NT2/D1 (cell line): Measurements from ENCODE around the gene KCNE3.

Experiments
- DNase-seq: peaks from one replicate; pipeline ENCODE4 v3.0.0-alpha.2; 2011; ENCODE audit warnings: low read depth, low spot score
- H3K27me3 ChIP-seq: 2 replicates; pipeline ENCODE4 v1.6.0; 2011; ENCODE audit warnings: mild to moderate bottlenecking; ENCODE audit not compliant: insufficient read length, insufficient read depth
- H3K36me3 ChIP-seq: 2 replicates; pipeline ENCODE4 v1.6.1; 2011; ENCODE audit warnings: mild to moderate bottlenecking, low read length, mixed read lengths; ENCODE audit not compliant: insufficient read depth, insufficient read length
- H3K4me1 ChIP-seq: 2 replicates; pipeline ENCODE4 v1.5.1; 2011; ENCODE audit not compliant: insufficient read depth, insufficient read length
- H3K4me3 ChIP-seq: 2 replicates; pipeline ENCODE4 v1.5.1; 2011; ENCODE audit warnings: low read depth; ENCODE audit not compliant: insufficient read length
- H3K9ac ChIP-seq: 2 replicates; pipeline ENCODE4 v1.6.0; 2011; ENCODE audit warnings: low read depth; ENCODE audit not compliant: insufficient read length
- H3K9me3 ChIP-seq: 2 replicates; pipeline ENCODE4 v1.5.1; 2011; ENCODE audit warnings: mild to moderate bottlenecking, low read length; ENCODE audit not compliant: insufficient read depth
- SUZ12 ChIP-seq: IDR thresholded peaks from 2 replicates; pipeline ENCODE4 v1.6.1; 2011; ENCODE audit not compliant: insufficient read length, insufficient read depth; ENCODE audit errors: extremely low read depth
- YY1 ChIP-seq: IDR thresholded peaks from 2 replicates; pipeline ENCODE4 v1.6.1; 2011; ENCODE audit not compliant: insufficient read length, insufficient read depth
- ZNF274 ChIP-seq: IDR thresholded peaks from 2 replicates; pipeline ENCODE4 v1.6.1; 2011; ENCODE audit warnings: mild to moderate bottlenecking, low read depth, low read length

Gene KCNE3

DNA sequence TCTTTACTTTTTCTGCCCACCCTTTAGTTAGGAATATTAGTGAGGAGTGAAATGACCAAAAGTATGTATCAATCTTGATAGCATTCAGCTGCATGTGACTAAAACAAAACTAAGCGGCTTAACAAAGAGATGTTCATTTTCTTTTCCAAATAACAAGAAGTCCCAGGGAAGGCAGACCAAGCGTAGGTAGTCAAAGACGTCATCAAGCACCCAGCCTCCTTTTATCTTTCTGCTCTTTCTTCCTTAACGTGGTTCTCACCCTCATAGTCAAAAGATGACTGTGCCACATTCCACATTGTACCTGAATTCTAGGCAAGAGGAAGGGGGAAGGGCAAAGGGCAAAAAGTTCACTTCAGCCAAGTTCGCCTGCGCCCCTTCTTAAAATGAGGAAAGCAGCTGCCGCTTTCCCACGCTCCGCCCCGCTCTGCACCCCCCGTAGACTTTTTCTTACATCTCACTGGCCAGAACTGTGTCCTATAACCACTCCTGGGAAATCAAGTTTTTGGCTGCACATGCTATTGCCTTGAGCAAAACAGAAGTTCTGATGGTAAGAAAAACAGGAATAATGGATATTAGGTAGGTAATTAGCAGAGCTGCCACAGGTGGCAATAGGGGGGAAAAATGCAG, 54.5 kb downstream of the KCNE3 start:
- no peak for DNase-seq
- H3K27me3 ChIP-seq = no peaks in the 10 kb centered on the region
- H3K9me3 ChIP-seq = no peaks in the 10 kb centered on the region
- no peak overlapping the region for H3K4me3 ChIP-seq
- H3K4me1 ChIP-seq = no peaks in the 10 kb centered on the region
- no peaks in the 10 kb centered on the region for H3K36me3 ChIP-seq
- no peak overlapping the region for H3K9ac ChIP-seq
- no peak for TF ChIP-seq SUZ12

DNA sequence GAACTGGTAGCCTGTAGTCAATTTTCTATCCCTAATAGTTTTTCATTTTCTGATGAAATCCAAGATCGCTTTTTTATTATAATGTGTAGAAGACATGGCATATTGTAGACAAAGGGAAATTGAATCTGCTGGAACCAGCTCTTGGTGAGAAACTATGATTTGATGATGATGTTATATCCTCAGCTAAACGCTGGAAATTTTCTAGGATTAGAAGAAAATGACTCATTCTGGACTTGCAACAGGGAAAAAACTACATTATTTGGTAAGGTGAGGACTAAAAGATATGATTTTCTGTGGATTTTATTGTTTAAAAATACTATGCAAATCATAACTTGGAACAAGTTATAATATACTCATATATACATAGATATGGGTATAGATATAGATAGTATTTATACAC, 55.0 kb downstream of the KCNE3 start:
- Histone ChIP-seq H3K9me3 (no peaks in the 10 kb centered on the region), H3K9ac (no peak overlapping the region), H3K36me3 (no peaks in the 10 kb centered on the region), H3K27me3 (no peaks in the 10 kb centered on the region), H3K4me3 (no peak overlapping the region), H3K4me1 (no peaks in the 10 kb centered on the region)
- DNase-seq = no peak
- TF ChIP-seq SUZ12 (no peak), ZNF274 (no peak), YY1 (no peak)

DNA sequence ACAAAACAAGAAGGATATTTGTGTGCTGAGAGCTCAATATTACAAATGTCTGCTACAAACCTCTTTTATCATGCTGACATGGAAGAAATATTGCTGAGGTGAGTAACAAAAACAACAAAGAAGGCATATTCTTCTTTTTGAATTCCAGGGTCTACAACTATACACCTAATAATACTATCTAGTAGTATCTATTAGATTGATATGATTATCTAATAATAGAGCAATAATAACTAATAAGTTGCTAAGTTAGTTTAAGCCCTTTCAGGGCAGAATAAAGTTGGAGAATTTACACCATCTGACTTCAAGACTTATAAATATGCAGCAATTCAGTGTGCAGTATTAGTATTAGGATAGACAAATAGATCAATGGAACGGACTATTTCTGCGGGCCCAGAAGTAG, 57.7 kb downstream of the KCNE3 start:
- Histone ChIP-seq H3K9me3 (no peaks in the 10 kb centered on the region), H3K4me3 (no peak overlapping the region), H3K9ac (no peak overlapping the region), H3K36me3 (no peaks in the 10 kb centered on the region), H3K27me3 (no peaks in the 10 kb centered on the region), H3K4me1 (no peaks in the 10 kb centered on the region)
- no peak for DNase-seq
- no peak for TF ChIP-seq ZNF274
- no peak for TF ChIP-seq SUZ12
- no peak for TF ChIP-seq YY1
